Astrocyte of the cerebellum (primary cell): ENCODE data around the gene HTT.

ENCODE experiments used
- DNase-seq: peaks from one replicate; pipeline ENCODE4 v3.0.0-alpha.2; 2011; ENCODE audit warnings: low read depth
- H3K4me3 ChIP-seq: 2 replicates; pipeline ENCODE4 v1.5.1; 2011; ENCODE audit warnings: mild to moderate bottlenecking, low read depth, low read length, moderate library complexity
- in situ Hi-C: cut with HindIII; loops from 2 replicates; pipeline ENCODE4 v1.10.0; 2017; ENCODE audit warnings: low sequenced_read_pairs
- TF ChIP-seq, protein P1 (sequence below): IDR thresholded peaks from 2 replicates; pipeline ENCODE4 v1.5.1; 2012; ENCODE audit warnings: low read length, low read depth, moderate library complexity, mild to moderate bottlenecking; ENCODE audit errors: missing control alignments

The HTT gene

DNA sequence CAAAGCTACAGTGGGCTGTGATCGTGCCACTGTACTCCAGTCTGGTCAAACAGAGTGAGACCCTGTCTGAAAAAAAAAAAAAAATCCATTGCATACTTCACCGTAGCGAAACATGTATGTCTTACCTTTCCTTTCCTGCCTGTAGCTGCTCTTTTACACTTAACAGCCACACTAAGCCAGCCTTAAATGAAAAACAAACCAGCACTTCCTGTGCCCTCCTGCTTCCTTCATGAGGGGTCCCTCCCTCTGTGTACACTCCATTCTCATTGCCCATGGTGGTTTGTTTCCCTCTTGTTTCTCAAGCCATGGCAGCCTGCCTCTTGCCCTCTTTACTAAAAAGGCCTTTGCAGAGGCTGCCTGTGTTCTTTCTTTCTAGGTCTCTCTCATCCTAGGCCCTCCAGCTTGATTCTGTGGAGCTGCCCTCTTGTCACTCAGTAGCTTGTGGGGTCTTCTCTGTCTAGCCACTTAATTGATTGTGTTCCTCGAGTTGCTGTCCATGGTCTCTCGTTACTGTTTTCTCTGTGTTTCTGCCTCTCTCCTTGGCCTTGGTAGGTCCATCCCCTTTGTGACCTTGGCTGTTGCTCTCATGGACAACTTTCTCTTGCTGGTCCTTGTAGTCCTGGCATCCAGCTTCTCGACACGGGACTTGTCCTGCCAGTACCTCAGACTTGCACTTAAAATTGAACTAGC lies 122.3 kb downstream of the HTT start:
- TF ChIP-seq, protein P1, sequence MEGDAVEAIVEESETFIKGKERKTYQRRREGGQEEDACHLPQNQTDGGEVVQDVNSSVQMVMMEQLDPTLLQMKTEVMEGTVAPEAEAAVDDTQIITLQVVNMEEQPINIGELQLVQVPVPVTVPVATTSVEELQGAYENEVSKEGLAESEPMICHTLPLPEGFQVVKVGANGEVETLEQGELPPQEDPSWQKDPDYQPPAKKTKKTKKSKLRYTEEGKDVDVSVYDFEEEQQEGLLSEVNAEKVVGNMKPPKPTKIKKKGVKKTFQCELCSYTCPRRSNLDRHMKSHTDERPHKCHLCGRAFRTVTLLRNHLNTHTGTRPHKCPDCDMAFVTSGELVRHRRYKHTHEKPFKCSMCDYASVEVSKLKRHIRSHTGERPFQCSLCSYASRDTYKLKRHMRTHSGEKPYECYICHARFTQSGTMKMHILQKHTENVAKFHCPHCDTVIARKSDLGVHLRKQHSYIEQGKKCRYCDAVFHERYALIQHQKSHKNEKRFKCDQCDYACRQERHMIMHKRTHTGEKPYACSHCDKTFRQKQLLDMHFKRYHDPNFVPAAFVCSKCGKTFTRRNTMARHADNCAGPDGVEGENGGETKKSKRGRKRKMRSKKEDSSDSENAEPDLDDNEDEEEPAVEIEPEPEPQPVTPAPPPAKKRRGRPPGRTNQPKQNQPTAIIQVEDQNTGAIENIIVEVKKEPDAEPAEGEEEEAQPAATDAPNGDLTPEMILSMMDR, result no peak
- no peak overlapping the region for H3K4me3 ChIP-seq
- DNase-seq, result no peak
- in situ Hi-C loops, result no loop called here

DNA sequence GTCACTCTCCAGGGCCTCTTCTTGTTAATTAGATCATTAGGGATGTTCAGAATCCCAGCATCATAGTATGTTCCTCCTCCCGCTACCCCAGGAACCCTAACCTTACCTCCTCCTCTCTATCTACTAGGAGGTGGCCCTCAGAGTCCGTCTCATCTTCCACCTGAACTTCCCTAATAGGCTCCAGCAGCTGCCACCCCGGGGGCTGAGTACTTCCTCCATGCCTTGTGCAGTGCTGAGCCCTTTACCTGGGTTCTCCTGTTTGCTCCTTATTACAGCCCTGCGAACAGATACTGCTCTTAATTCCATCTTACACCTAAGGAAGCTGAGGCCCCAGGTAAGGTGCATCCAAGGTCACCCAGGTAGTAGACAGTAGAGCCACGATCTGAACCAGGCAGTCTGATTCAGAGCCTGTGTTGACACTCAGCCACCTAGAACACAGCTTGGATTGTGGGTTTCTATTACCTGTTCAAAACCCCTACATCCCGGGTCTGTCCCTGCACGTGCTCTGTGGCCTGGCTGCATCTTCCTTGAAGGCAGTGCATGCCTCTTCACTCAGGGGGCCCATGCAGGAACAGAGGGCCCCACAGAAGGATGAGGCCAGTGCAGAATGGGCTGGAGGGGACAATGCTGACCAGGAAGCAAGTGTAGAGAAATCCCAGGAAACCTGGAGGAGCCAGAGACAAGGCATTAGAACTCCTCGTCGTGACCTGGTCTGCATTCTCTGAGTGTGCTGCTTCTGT lies 123.1 kb downstream of the HTT start:
- in situ Hi-C loops, result no loop called here
- no peak overlapping the region for H3K4me3 ChIP-seq
- DNase-seq, result no peak
- TF ChIP-seq, protein P1, result no peak

DNA sequence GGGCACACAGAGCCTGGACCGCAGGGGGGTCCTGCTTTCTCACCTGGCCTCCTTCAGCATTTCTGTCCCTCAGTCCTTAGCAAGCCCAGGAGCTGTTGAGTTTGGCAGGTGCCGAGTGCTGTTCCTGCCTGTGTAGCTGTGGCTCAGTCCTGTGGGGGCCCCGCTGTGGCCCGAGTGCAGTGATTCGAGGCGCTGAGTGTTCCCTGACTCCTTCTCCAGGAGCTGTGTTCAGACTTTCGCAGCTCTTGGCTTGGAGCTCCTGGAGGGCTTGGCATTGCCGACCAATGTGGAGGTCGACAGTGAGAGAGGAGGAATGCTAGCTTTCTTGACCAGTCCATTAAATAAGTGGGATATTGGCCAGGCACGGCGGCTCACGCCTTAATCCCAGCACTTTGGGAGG lies 124.4 kb downstream of the HTT start:
- no peak overlapping the region for H3K4me3 ChIP-seq
- DNase-seq, result no peak
- TF ChIP-seq, protein P1, result no peak
- in situ Hi-C loops, result no loop called here

DNA sequence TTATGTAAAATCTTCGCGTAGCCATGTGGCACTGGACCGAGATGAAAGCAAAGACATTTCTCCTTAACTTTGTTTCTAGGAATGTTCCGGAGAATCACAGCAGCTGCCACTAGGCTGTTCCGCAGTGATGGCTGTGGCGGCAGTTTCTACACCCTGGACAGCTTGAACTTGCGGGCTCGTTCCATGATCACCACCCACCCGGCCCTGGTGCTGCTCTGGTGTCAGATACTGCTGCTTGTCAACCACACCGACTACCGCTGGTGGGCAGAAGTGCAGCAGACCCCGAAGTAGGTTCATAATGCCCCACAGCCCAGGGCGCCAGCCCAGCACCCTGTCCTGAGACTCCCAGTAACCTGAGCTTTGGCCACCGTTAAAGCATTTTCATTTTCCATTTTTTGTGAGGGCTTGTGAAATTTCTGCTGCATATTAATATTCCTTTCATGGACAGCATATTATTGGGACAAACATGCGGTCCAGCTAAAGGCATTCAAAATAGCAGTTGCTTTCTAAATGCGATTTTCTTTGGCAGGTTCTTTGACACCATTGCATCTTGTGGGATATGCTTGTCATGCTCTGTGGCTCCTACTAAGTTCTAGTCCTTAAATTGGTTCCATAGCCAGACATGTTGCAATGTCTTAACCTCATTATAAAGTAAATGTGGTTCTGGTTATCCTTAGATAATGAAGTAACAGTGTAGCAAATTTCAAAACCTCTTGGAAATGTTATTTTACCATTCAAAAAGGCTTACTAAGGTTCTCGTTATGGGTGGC lies 125.4 kb downstream of the HTT start:
- no peak for DNase-seq
- H3K4me3 ChIP-seq, result no peak overlapping the region
- in situ Hi-C loops, result no loop called here
- TF ChIP-seq, protein P1, result no peak

DNA sequence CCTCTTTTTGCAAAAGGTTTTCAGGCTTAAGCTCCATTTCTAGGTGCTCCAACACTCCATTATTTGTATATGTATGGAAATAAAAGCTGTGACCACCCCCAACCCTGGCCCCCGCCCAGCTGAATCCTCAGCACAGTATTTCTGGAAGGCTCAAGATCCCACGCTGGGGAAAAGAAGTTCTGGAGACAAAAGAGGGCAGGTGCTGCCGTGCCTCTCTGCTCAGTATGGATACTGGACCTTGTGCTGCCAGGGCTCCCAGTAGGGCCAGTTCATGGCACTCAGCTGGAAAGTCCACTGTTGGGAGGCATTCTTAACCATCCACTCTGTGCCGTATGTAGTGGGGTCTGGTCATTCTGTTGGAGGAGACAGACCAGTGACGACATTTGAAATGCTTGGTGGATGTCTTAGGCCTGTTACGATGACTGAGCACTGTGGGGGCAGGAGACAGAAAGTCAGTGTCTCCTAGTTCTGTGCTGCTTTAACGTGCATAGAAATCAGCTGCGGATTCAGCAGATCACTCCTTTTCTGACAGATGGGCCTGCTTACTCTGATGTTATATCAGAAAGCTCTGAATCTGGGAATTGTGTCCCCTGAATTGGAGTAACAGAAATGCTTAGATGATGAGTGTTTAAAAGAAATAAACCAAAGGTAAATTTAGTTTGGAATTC lies 126.1 kb downstream of the HTT start:
- no peak for DNase-seq
- in situ Hi-C loops, result no loop called here
- TF ChIP-seq, protein P1, result no peak
- H3K4me3 ChIP-seq, result no peak overlapping the region
